K562 (cell line): Measurements from ENCODE around the gene PLXNA2. TPM values are rescaled to one million over a fixed set of nuclear protein-coding genes. Genes with fewer than 3 reads are reported as not detected.

Experiments used
- EZH2 ChIP-seq: IDR thresholded peaks from 2 replicates; pipeline ENCODE4 v1.6.1; 2012; ENCODE audit warnings: low read depth, mild to moderate bottlenecking, inconsistent platforms, low read length, borderline replicate concordance
- IRF1 ChIP-seq: sonication (generic); formaldehyde crosslinking; IDR thresholded peaks from 2 replicates; pipeline ENCODE4 v1.8.0; 2022; ENCODE audit warnings: missing genetic modification reagents, mild to moderate bottlenecking, borderline replicate concordance
- MXI1 ChIP-seq: IDR thresholded peaks from 2 replicates; pipeline ENCODE4 v1.6.1; 2011; ENCODE audit warnings: low read depth, mild to moderate bottlenecking, improper control_type of control experiment, low read length
- NFE2 ChIP-seq: IDR thresholded peaks from 2 replicates; pipeline ENCODE4 v1.6.1; 2014; ENCODE audit warnings: antibody characterized with exemption, low read depth
- TARDBP ChIP-seq: fragments of 450-650 bp; IDR thresholded peaks from 2 replicates; pipeline ENCODE4 v1.6.1; 2016
- ZBTB12 ChIP-seq: fragments of 250-450 bp; sonication (Bioruptor Pico); IDR thresholded peaks from 2 replicates; pipeline ENCODE4 v1.4.0; 2020
- ZBTB17 ChIP-seq: fragments of 450-650 bp; formaldehyde crosslinking; IDR thresholded peaks from 2 replicates; pipeline ENCODE4 v1.4.0; 2020; ENCODE audit warnings: mild to moderate bottlenecking
- ZFP30 ChIP-seq: fragments of 250-450 bp; sonication (Bioruptor Pico); IDR thresholded peaks from 2 replicates; pipeline ENCODE4 v1.8.0; 2022; ENCODE audit warnings: moderate library complexity, mild to moderate bottlenecking, inconsistent platforms, borderline replicate concordance
- ZNF12 ChIP-seq: sonication (generic); formaldehyde crosslinking; IDR thresholded peaks from 2 replicates; pipeline ENCODE4 v1.4.0; 2020; ENCODE audit warnings: mild to moderate bottlenecking, missing genetic modification reagents
- ZNF512 ChIP-seq: IDR thresholded peaks from 2 replicates; pipeline ENCODE4 v1.6.1; 2016; ENCODE audit warnings: missing genetic modification characterization, missing compliant biosample characterization
- ZNF551 ChIP-seq: fragments of 250-450 bp; sonication (Bioruptor Pico); IDR thresholded peaks from 2 replicates; pipeline ENCODE4 v1.5.0; 2021; ENCODE audit warnings: mild to moderate bottlenecking, moderate library complexity
- ZNF639 ChIP-seq, 2 experiments: fragments of 200-800 bp in 1 of 2; sonication (Bioruptor generic) in 1 of 2; sonication (generic) in 1 of 2; formaldehyde crosslinking in 1 of 2; IDR thresholded peaks in 1 of 2; conservative IDR thresholded peaks in 1 of 2; 2 replicates each; pipeline versions ENCODE4 v1.5.0 to v1.6.1; 2016 to 2020; ENCODE audit warnings: missing compliant biosample characterization in 1 of 2, missing genetic modification characterization in 1 of 2, missing genetic modification reagents in 1 of 2
- ZNF699 ChIP-seq: fragments of 250-450 bp; sonication (Bioruptor Pico); IDR thresholded peaks from 2 replicates; pipeline ENCODE4 v1.8.0; 2021; ENCODE audit warnings: mild to moderate bottlenecking, moderate library complexity; ENCODE audit not compliant: insufficient replicate concordance
- ZNF79 ChIP-seq: fragments of 250-450 bp; sonication (Bioruptor Pico); IDR thresholded peaks from 2 replicates; pipeline ENCODE4 v1.4.0; 2020; ENCODE audit warnings: low read depth, mild to moderate bottlenecking, moderate library complexity
- polyA plus RNA-seq, 8 experiments: library from polyadenylated mRNA; depleted of rRNA in 4 of 8; stranded (reverse) in 5 of 8; unstranded in 3 of 8; fragments of >200 nt; fragmentation: Nextera tagmentation in 2 of 8; fragmentation: Illumina TruSeq in 1 of 8; extraction: Ambion mirVana in 2 of 8; extraction: Trizol in 1 of 8; gene quantifications; 2 replicates each; pipeline versions ENCODE4 v1.2.1 to v1.2.3, GENCODE V29; 2011 to 2014; ENCODE audit warnings: inconsistent platforms in 1 of 8, missing spikeins in 1 of 8
- total RNA-seq, 7 experiments: library from RNA; depleted of rRNA in 6 of 7; stranded (reverse); fragments of >200 nt in 6 of 7; fragmentation: Illumina TruSeq in 2 of 7; extraction: Trizol in 2 of 7; gene quantifications; 2 replicates each; pipeline versions ENCODE4 v1.2.1 to v1.2.3, GENCODE V29; 2011 to 2021; ENCODE audit warnings: low replicate concordance in 1 of 7

Gene PLXNA2
- total and polyA plus RNA-seq, 9 of the 15 experiments (the other 6 are each of a cell fraction or from before 2014, with no cell fraction given), result 0.01 to 1.3 (median 0.32) TPM

GRCh38 chr1:208132287-208132882, 111.8 kb downstream of the PLXNA2 start (continued):
- TF ChIP-seq IRF1 (no peak), NFE2 (no peak), TARDBP (no peak), MXI1 (no peak), EZH2 (no peak), ZNF512 (tag) (no peak), ZBTB17 (CRISPR knock-in tag) (no peak), ZNF12 (no peak), ZNF639 (CRISPR knock-in tag; conservative IDR thresholded peaks at IDR 0.05 in 1 of 2, IDR thresholded peaks at IDR 0.05 in 1 of 2) (no peak), ZNF551 (CRISPR knock-in tag) (no peak), ZFP30 (no peak), ZNF79 (CRISPR knock-in tag) (no peak), ZBTB12 (no peak), ZNF699 (CRISPR knock-in tag) (no peak)
